WTC11 (cell line): ENCODE measurements around the gene FNBP1L. TPM values are rescaled to one million over a fixed set of nuclear protein-coding genes. Genes with fewer than 3 reads are reported as not detected.

Experiments
- ATAC-seq: fragments of 200-7000 bp; cut with Tn5 transposase; 2 replicates; pipeline ENCODE4 v1.10.0; 2021; ENCODE audit warnings: mild to moderate bottlenecking, moderate library complexity
- CTCF ChIA-PET: fragments of 300-600 bp; sonication (Branson Sonifier 250); formaldehyde crosslinking; loops from one replicate; lab custom pipeline; 2021; ENCODE audit warnings: antibody characterized with exemption; lab: Charles Lee
- POLR2A ChIA-PET: fragments of 350-600 bp; sonication (Branson Sonifier 250); formaldehyde crosslinking; loops from one replicate; lab custom pipeline; 2021; ENCODE audit warnings: antibody characterized with exemption; lab: Charles Lee
- DNase-seq: peaks from one replicate; pipeline ENCODE4 v3.0.0; 2021; ENCODE audit warnings: low spot score
- H3K27ac Mint-ChIP-seq: 2 replicates; pipeline ENCODE4 v1.8.0; 2021; ENCODE audit warnings: mixed read lengths
- H3K27me3 Mint-ChIP-seq: 2 replicates; pipeline ENCODE4 v1.8.0; 2021; ENCODE audit warnings: low read depth, mild to moderate bottlenecking, moderate library complexity, mixed read lengths
- H3K36me3 Mint-ChIP-seq: 2 replicates; pipeline ENCODE4 v1.8.0; 2021; ENCODE audit warnings: mixed read lengths
- H3K4me1 Mint-ChIP-seq: 2 replicates; pipeline ENCODE4 v1.8.0; 2022; ENCODE audit warnings: mixed read lengths
- H3K4me3 Mint-ChIP-seq: 2 replicates; pipeline ENCODE4 v1.8.0; 2021; ENCODE audit warnings: mild to moderate bottlenecking, moderate library complexity, mixed read lengths
- H3K9me3 Mint-ChIP-seq: 2 replicates; pipeline ENCODE4 v1.8.0; 2021; ENCODE audit warnings: mixed read lengths
- CBFB ChIP-seq: sonication (generic); formaldehyde crosslinking; IDR thresholded peaks from 2 replicates; pipeline ENCODE4 v1.8.1; 2022; ENCODE audit warnings: mild to moderate bottlenecking, low read depth, missing genetic modification reagents
- CREB1 ChIP-seq: sonication (generic); formaldehyde crosslinking; IDR thresholded peaks from 2 replicates; pipeline ENCODE4 v1.8.0; 2023; ENCODE audit warnings: mild to moderate bottlenecking, missing genetic modification reagents
- JUN ChIP-seq: sonication (generic); formaldehyde crosslinking; IDR thresholded peaks from 2 replicates; pipeline ENCODE4 v1.8.0; 2023; ENCODE audit warnings: mild to moderate bottlenecking, missing genetic modification reagents
- KAT7 ChIP-seq: sonication (generic); formaldehyde crosslinking; IDR thresholded peaks from 2 replicates; pipeline ENCODE4 v1.8.1; 2023; ENCODE audit warnings: missing genetic modification reagents, mild to moderate bottlenecking, borderline replicate concordance
- MLX ChIP-seq: sonication (generic); formaldehyde crosslinking; IDR thresholded peaks from 2 replicates; pipeline ENCODE4 v1.8.1; 2023; ENCODE audit warnings: mild to moderate bottlenecking, missing genetic modification reagents, moderate library complexity
- MXD4 ChIP-seq: fragments of 250-450 bp; sonication (Bioruptor Pico); IDR thresholded peaks from 2 replicates; pipeline ENCODE4 v1.8.0; 2021; ENCODE audit warnings: mild to moderate bottlenecking, moderate library complexity, borderline replicate concordance
- SMAD3 ChIP-seq: sonication (generic); formaldehyde crosslinking; IDR thresholded peaks from 2 replicates; pipeline ENCODE4 v1.8.0; 2022; ENCODE audit warnings: missing genetic modification reagents, mild to moderate bottlenecking, borderline replicate concordance
- TCF7 ChIP-seq: sonication (generic); formaldehyde crosslinking; IDR thresholded peaks from 2 replicates; pipeline ENCODE4 v1.8.0; 2022; ENCODE audit warnings: mild to moderate bottlenecking, low read depth, missing genetic modification reagents, moderate library complexity
- USF2 ChIP-seq: sonication (generic); formaldehyde crosslinking; IDR thresholded peaks from 2 replicates; pipeline ENCODE4 v1.8.1; 2023; ENCODE audit warnings: mild to moderate bottlenecking, missing genetic modification reagents, moderate library complexity
- ZMAT4 ChIP-seq: fragments of 250-450 bp; sonication (Bioruptor Pico); IDR thresholded peaks from 2 replicates; pipeline ENCODE4 v1.9.0; 2021; ENCODE audit warnings: mild to moderate bottlenecking
- ZNF396 ChIP-seq: fragments of 250-450 bp; sonication (Bioruptor Pico); IDR thresholded peaks from 2 replicates; pipeline ENCODE4 v1.8.0; 2021; ENCODE audit warnings: mild to moderate bottlenecking, moderate library complexity, borderline replicate concordance
- ZNF423 ChIP-seq: fragments of 250-450 bp; sonication (Bioruptor Pico); IDR thresholded peaks from 2 replicates; pipeline ENCODE4 v2.1.2; 2022; ENCODE audit warnings: mild to moderate bottlenecking, moderate library complexity
- ZNF671 ChIP-seq: fragments of 250-450 bp; sonication (Bioruptor Pico); IDR thresholded peaks from 2 replicates; pipeline ENCODE4 v1.8.0; 2021; ENCODE audit warnings: mild to moderate bottlenecking
- total RNA-seq: library from RNA; stranded (reverse); gene quantifications from 3 replicates; pipeline ENCODE4 v1.2.3, GENCODE V29; 2021
- TF ChIP-seq, protein P1 (sequence below): sonication (generic); formaldehyde crosslinking; IDR thresholded peaks from 2 replicates; pipeline ENCODE4 v1.8.0; 2023; ENCODE audit warnings: missing genetic modification reagents
- TF ChIP-seq, protein P2 (sequence below): fragments of 250-450 bp; sonication (Bioruptor Pico); IDR thresholded peaks from 2 replicates; pipeline ENCODE4 v2.1.2; 2022; ENCODE audit warnings: mild to moderate bottlenecking, moderate library complexity
- TF ChIP-seq, protein P3 (sequence below): sonication (generic); formaldehyde crosslinking; IDR thresholded peaks from 2 replicates; pipeline ENCODE4 v1.8.1; 2023; ENCODE audit warnings: mild to moderate bottlenecking, missing genetic modification reagents
- TF ChIP-seq, protein P4 (sequence below): fragments of 250-450 bp; sonication (Bioruptor Pico); IDR thresholded peaks from 2 replicates; pipeline ENCODE4 v1.9.0; 2021; ENCODE audit warnings: mild to moderate bottlenecking

Gene FNBP1L
- total RNA-seq, 1 experiment from 2014 or later, result 79.1 TPM

- TF ChIP-seq ZNF396 (no peak), USF2 (CRISPR knock-in tag) (no peak), TCF7 (CRISPR knock-in tag) (no peak), ZMAT4 (no peak)
- TF ChIP-seq, protein P1, sequence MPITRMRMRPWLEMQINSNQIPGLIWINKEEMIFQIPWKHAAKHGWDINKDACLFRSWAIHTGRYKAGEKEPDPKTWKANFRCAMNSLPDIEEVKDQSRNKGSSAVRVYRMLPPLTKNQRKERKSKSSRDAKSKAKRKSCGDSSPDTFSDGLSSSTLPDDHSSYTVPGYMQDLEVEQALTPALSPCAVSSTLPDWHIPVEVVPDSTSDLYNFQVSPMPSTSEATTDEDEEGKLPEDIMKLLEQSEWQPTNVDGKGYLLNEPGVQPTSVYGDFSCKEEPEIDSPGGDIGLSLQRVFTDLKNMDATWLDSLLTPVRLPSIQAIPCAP, result no peak
- TF ChIP-seq, protein P2, sequence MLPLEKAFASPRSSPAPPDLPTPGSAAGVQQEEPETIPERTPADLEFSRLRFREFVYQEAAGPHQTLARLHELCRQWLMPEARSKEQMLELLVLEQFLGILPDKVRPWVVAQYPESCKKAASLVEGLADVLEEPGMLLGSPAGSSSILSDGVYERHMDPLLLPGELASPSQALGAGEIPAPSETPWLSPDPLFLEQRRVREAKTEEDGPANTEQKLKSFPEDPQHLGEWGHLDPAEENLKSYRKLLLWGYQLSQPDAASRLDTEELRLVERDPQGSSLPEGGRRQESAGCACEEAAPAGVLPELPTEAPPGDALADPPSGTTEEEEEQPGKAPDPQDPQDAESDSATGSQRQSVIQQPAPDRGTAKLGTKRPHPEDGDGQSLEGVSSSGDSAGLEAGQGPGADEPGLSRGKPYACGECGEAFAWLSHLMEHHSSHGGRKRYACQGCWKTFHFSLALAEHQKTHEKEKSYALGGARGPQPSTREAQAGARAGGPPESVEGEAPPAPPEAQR (CRISPR knock-in tag), result no peak
These were observed 52.4 kb downstream of the FNBP1L start (continued) for GRCh38 chr1:93500275-93500674.

DNA sequence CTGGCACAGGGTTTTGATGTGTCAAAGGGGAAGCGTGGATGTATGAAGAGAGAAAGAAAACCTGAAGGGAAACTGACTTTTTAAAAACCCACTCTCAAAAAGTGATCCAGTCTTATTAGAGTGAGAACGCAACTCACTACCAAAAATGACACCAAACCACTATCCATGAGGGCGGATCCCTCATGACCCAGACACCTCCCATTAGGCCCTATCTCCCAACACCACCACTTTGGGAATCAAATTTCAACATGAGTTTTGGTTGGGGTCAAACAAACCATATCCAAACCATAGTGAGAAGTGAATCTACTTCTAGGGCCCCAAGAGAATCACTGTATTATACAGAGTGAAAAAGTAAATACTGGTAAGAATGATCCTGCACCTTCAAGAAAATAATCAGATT, 53.5 kb downstream of the FNBP1L start:
- Mint-ChIP-seq H3K36me3 (peaks cover 17% of the 10 kb centered on the region), H3K27ac (no peak overlapping the region), H3K27me3 (no peaks in the 10 kb centered on the region), H3K4me3 (no peak overlapping the region), H3K4me1 (peaks cover 42% of the 10 kb centered on the region), H3K9me3 (no peaks in the 10 kb centered on the region)
- CTCF ChIA-PET, result no interaction called here
- no peak for ATAC-seq
- DNase-seq, result no peak
- TF ChIP-seq CBFB (CRISPR knock-in tag), result no peak
- no peak for TF ChIP-seq CREB1 (CRISPR knock-in tag)
- TF ChIP-seq ZNF423 (CRISPR knock-in tag), result no peak
- TF ChIP-seq MXD4 (CRISPR knock-in tag), result no peak
- TF ChIP-seq MLX, result no peak
- TF ChIP-seq, protein P3, sequence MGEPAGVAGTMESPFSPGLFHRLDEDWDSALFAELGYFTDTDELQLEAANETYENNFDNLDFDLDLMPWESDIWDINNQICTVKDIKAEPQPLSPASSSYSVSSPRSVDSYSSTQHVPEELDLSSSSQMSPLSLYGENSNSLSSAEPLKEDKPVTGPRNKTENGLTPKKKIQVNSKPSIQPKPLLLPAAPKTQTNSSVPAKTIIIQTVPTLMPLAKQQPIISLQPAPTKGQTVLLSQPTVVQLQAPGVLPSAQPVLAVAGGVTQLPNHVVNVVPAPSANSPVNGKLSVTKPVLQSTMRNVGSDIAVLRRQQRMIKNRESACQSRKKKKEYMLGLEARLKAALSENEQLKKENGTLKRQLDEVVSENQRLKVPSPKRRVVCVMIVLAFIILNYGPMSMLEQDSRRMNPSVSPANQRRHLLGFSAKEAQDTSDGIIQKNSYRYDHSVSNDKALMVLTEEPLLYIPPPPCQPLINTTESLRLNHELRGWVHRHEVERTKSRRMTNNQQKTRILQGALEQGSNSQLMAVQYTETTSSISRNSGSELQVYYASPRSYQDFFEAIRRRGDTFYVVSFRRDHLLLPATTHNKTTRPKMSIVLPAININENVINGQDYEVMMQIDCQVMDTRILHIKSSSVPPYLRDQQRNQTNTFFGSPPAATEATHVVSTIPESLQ (CRISPR knock-in tag), result no peak
- TF ChIP-seq, protein P4, sequence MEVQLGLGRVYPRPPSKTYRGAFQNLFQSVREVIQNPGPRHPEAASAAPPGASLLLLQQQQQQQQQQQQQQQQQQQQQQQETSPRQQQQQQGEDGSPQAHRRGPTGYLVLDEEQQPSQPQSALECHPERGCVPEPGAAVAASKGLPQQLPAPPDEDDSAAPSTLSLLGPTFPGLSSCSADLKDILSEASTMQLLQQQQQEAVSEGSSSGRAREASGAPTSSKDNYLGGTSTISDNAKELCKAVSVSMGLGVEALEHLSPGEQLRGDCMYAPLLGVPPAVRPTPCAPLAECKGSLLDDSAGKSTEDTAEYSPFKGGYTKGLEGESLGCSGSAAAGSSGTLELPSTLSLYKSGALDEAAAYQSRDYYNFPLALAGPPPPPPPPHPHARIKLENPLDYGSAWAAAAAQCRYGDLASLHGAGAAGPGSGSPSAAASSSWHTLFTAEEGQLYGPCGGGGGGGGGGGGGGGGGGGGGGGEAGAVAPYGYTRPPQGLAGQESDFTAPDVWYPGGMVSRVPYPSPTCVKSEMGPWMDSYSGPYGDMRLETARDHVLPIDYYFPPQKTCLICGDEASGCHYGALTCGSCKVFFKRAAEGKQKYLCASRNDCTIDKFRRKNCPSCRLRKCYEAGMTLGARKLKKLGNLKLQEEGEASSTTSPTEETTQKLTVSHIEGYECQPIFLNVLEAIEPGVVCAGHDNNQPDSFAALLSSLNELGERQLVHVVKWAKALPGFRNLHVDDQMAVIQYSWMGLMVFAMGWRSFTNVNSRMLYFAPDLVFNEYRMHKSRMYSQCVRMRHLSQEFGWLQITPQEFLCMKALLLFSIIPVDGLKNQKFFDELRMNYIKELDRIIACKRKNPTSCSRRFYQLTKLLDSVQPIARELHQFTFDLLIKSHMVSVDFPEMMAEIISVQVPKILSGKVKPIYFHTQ, result no peak
- no peak for TF ChIP-seq ZNF671 (CRISPR knock-in tag)
- no peak for TF ChIP-seq JUN (CRISPR knock-in tag)
- no peak for TF ChIP-seq KAT7 (CRISPR knock-in tag)
- no peak for TF ChIP-seq SMAD3
- POLR2A ChIA-PET, result no interaction called here
